ENCODE measurements around the gene GATD1. TPM values are rescaled to one million over a fixed set of nuclear protein-coding genes. Genes with fewer than 3 reads are reported as not detected.

GATD1 gene
- total RNA-seq, 1 experiment from 2014 or later, result 67.7 TPM

GRCh38 chr11:798093-798713 lies 20.9 kb upstream of the GATD1 start, which contains the start of gene SLC25A22:
SLC25A22 (minus strand) TSS chr11:798281; CDS start chr11:795006, 3,275 bp downstream.
- TF ChIP-seq CTCF (IDR thresholded peaks at IDR 0.05; ENCODE audit: unreplicated experiment), result peak; percentile 88
- POLR2A ChIA-PET, result interaction anchor here (0.8 to 3.8 kb wide), 5 partner anchors 9 to 22 kb away, joined by 3 to 41 read pairs (median 23); partner anchors contain the start of genes GATD1, PNPLA2 and RPLP2
- intact Hi-C loops (cut with micrococcal nuclease), result loop anchor here (5.0 kb wide), 1 partner anchor 36 kb away; no protein-coding TSS in a partner anchor
- H3K27me3 Mint-ChIP-seq (ENCODE audit: insufficient read depth, unreplicated experiment), result no peaks in the 10 kb centered on the region
- H3K36me3 Mint-ChIP-seq (ENCODE audit: insufficient read depth, unreplicated experiment), result peaks cover 25% of the 10 kb centered on the region
- H3K27ac Mint-ChIP-seq (ENCODE audit: low read depth, unreplicated experiment), result peak within 1 kb of the TSS; percentile 94
- no TSS peak for BruUV-seq (replicated peaks)
- DNase-seq (ENCODE audit: unreplicated experiment), result peak; percentile 74
- no peaks in the 10 kb centered on the region for H3K9me3 Mint-ChIP-seq (ENCODE audit: unreplicated experiment)
- CTCF ChIA-PET, result interaction anchor here (0.6 to 1.3 kb wide), 5 partner anchors 16 to 190 kb away, joined by 3 to 4 read pairs (median 3); no protein-coding TSS in a partner anchor
- peak within 1 kb of the TSS; percentile 84 for H3K4me3 Mint-ChIP-seq (ENCODE audit: unreplicated experiment)
- H3K4me1 Mint-ChIP-seq (ENCODE audit: insufficient read depth, unreplicated experiment), result no peaks in the 10 kb centered on the region

DNA sequence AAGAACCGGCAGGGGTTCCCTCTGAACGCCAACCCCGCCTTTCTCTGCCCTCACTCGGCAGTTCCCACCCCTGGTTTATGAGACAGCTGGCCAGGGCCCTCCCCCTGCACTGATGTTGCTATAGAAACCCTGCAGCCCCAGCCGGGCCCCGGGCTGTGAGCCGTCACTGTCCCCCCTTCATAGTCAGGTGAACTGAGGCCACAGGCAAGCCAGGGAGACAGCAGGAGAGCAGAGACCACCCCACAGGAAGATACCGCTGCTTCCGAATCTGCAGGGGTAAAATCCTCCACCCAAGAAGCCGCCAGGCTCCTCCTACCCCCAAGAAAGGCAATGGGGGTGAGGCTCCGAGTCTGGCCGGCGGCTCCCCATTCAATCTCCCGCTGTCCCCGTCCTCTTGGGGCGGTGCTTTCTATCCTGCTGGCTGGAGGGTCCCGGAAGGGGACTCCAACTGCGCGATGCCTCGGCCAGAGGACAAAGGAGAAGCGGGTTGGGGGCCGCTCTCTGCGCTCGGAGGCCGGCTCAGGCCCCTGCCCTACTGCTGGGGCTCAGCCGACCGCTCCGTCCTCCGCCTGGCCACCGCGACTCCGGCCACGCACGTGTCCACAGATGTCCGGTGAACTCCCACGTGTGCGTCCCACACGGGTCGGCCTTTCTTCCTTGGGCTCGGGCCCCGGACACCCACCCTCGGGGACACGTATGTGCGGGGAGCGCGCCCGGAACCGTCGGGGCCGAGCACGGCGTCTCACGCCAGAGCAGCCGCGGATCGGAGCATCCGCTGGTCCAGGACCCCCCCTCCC lies 20.2 kb upstream of the GATD1 start:
- H3K4me1 Mint-ChIP-seq (ENCODE audit: insufficient read depth, unreplicated experiment), result no peaks in the 10 kb centered on the region
- H3K9me3 Mint-ChIP-seq (ENCODE audit: unreplicated experiment), result no peaks in the 10 kb centered on the region
- CTCF ChIA-PET, result interaction anchor here (0.6 to 1.3 kb wide), 4 partner anchors 21 to 190 kb away, joined by 3 to 4 read pairs (median 3); partner anchors contain the start of gene TALDO1
- peaks cover 28% of the 10 kb centered on the region for H3K36me3 Mint-ChIP-seq (ENCODE audit: insufficient read depth, unreplicated experiment)
- BruUV-seq (replicated peaks), result no TSS peak
- TF ChIP-seq CTCF (IDR thresholded peaks at IDR 0.05; ENCODE audit: unreplicated experiment), result no peak
- H3K4me3 Mint-ChIP-seq (ENCODE audit: unreplicated experiment), result peak overlapping the region; percentile 84
- DNase-seq (ENCODE audit: unreplicated experiment), result peak; percentile 64
- H3K27me3 Mint-ChIP-seq (ENCODE audit: insufficient read depth, unreplicated experiment), result no peaks in the 10 kb centered on the region
- POLR2A ChIA-PET, result interaction anchor here (0.6 to 3.8 kb wide), 18 partner anchors 8 to 1295 kb away, joined by 3 to 41 read pairs (median 6); partner anchors contain the start of genes GATD1, PNPLA2, RPLP2 and TALDO1
- intact Hi-C loops (cut with micrococcal nuclease), result loop anchor here (2.0 to 5.0 kb wide), 2 partner anchors 35 to 135 kb away; no protein-coding TSS in a partner anchor
- peak overlapping the region; percentile 94 for H3K27ac Mint-ChIP-seq (ENCODE audit: low read depth, unreplicated experiment)

- Mint-ChIP-seq H3K27me3 (ENCODE audit: insufficient read depth, unreplicated experiment) (no peaks in the 10 kb centered on the region), H3K4me3 (ENCODE audit: unreplicated experiment) (peak overlapping the region; percentile 84), H3K4me1 (ENCODE audit: insufficient read depth, unreplicated experiment) (no peaks in the 10 kb centered on the region), H3K27ac (ENCODE audit: low read depth, unreplicated experiment) (peak overlapping the region; percentile 94), H3K9me3 (ENCODE audit: unreplicated experiment) (no peaks in the 10 kb centered on the region), H3K36me3 (ENCODE audit: insufficient read depth, unreplicated experiment) (peaks cover 28% of the 10 kb centered on the region)
- BruUV-seq (replicated peaks), result no TSS peak
- no peak for TF ChIP-seq CTCF (IDR thresholded peaks at IDR 0.05; ENCODE audit: unreplicated experiment)
- POLR2A ChIA-PET, result interaction anchor here (0.6 to 3.8 kb wide), 22 partner anchors 7 to 1296 kb away, joined by 3 to 41 read pairs (median 6); partner anchors contain the start of genes CD151, GATD1, PNPLA2 and RPLP2
- no peak for DNase-seq (ENCODE audit: unreplicated experiment)
- intact Hi-C loops (cut with micrococcal nuclease), result loop anchor here (2.0 to 5.0 kb wide), 2 partner anchors 34 to 134 kb away; no protein-coding TSS in a partner anchor
- CTCF ChIA-PET, result interaction anchor here (0.5 to 1.8 kb wide), 4 partner anchors 13 to 254 kb away, joined by 3 to 4 read pairs (median 3); partner anchors contain the start of gene TALDO1
These were observed 19.4 kb upstream of the GATD1 start for GRCh38 chr11:796565-797295.
